PC-3 (cell line): ENCODE measurements around the gene TNK2. TPM values are rescaled to one million over a fixed set of nuclear protein-coding genes. Genes with fewer than 3 reads are reported as not detected.

Source experiments
- ATAC-seq: fragments of 200-7000 bp; cut with Tn5 transposase; 2 replicates; pipeline ENCODE4 v1.9.1; 2020; ENCODE audit warnings: mild to moderate bottlenecking, moderate library complexity
- BruUV-seq: library from RNA; stranded (reverse); fragments of 400-500 nt; replicated peaks from 2 replicates; lab custom pipeline; 2021; lab: Mats Ljungman, UMichigan
- CTCF ChIA-PET: fragments of 300-600 bp; sonication (Branson Sonifier 250); formaldehyde crosslinking; loops from one replicate; lab custom pipeline; 2022; ENCODE audit warnings: antibody characterized with exemption; lab: Charles Lee
- POLR2A ChIA-PET: fragments of 300-600 bp; sonication (Branson Sonifier 250); formaldehyde crosslinking; loops from one replicate; lab custom pipeline; 2022; ENCODE audit warnings: antibody characterized with exemption; ENCODE audit not compliant: unreplicated experiment; lab: Charles Lee
- DNase-seq: peaks from one replicate; pipeline ENCODE4 v3.0.0-alpha.2; 2015
- H2AFZ ChIP-seq: fragments of 300-600 bp; sonication (generic); 2 replicates; pipeline ENCODE4 v1.6.0; 2016; ENCODE audit warnings: antibody characterized with exemption, low read length
- H3F3A ChIP-seq: fragments of 300-600 bp; sonication (generic); one replicate; pipeline ENCODE4 v1.6.0; 2017; ENCODE audit warnings: antibody characterized with exemption, low read length, control low read depth, mild to moderate bottlenecking; ENCODE audit not compliant: unreplicated experiment
- H3K27ac ChIP-seq: fragments of 300-600 bp; sonication (generic); 2 replicates; pipeline ENCODE4 v1.5.1; 2016; ENCODE audit warnings: mild to moderate bottlenecking, low read length
- H3K27me3 ChIP-seq: fragments of 300-600 bp; sonication (generic); 2 replicates; pipeline ENCODE4 v1.6.1; 2016; ENCODE audit warnings: low read length, mixed read lengths
- H3K36me3 ChIP-seq: fragments of 300-600 bp; sonication (generic); 2 replicates; pipeline ENCODE4 v1.6.1; 2016; ENCODE audit warnings: low read depth, mixed run types, low read length, mixed read lengths
- H3K4me1 ChIP-seq: fragments of 300-600 bp; sonication (generic); 2 replicates; pipeline ENCODE4 v1.5.1; 2016; ENCODE audit warnings: low read length; ENCODE audit not compliant: insufficient read depth
- H3K4me2 ChIP-seq: fragments of 300-600 bp; sonication (generic); 2 replicates; pipeline ENCODE4 v1.6.0; 2016; ENCODE audit warnings: low read length
- H3K4me3 ChIP-seq: fragments of 300-600 bp; sonication (generic); 2 replicates; pipeline ENCODE4 v1.5.1; 2016; ENCODE audit warnings: mild to moderate bottlenecking, low read length, mixed read lengths
- H3K79me2 ChIP-seq: fragments of 300-600 bp; sonication (generic); 2 replicates; pipeline ENCODE4 v1.6.1; 2017; ENCODE audit warnings: low read length, mixed read lengths
- H3K9ac ChIP-seq: fragments of 300-600 bp; sonication (generic); 2 replicates; pipeline ENCODE4 v1.6.0; 2016; ENCODE audit warnings: mild to moderate bottlenecking, low read length
- H3K9me2 ChIP-seq: fragments of 300-600 bp; sonication (generic); replicated peaks from 2 replicates; pipeline ENCODE4 v1.6.1; 2016; ENCODE audit warnings: mixed run types, low read length, mixed read lengths
- H3K9me3 ChIP-seq: fragments of 300-600 bp; sonication (generic); 2 replicates; pipeline ENCODE4 v1.6.1; 2016; ENCODE audit warnings: low read length, mixed read lengths
- H4K20me1 ChIP-seq: fragments of 300-600 bp; sonication (generic); 2 replicates; pipeline ENCODE4 v1.6.1; 2016; ENCODE audit warnings: low read length, mixed read lengths
- CTCF ChIP-seq: fragments of 300-600 bp; sonication (generic); conservative IDR thresholded peaks from 2 replicates; pipeline ENCODE4 v1.5.1; 2017; ENCODE audit warnings: antibody characterized with exemption, low read depth, mild to moderate bottlenecking, low read length
- EZH2 ChIP-seq: fragments of 300-600 bp; sonication (generic); IDR thresholded peaks from one replicate; pipeline ENCODE4 v1.6.1; 2017; ENCODE audit warnings: antibody characterized with exemption, mild to moderate bottlenecking, low read length; ENCODE audit not compliant: unreplicated experiment
- EZH2phosphoT487 ChIP-seq: fragments of 300-600 bp; sonication (generic); IDR thresholded peaks from 2 replicates; pipeline ENCODE4 v1.6.1; 2018; ENCODE audit warnings: mild to moderate bottlenecking, antibody characterized with exemption, low read length, borderline replicate concordance
- intact Hi-C: fragments of 100-400 bp; cut with micrococcal nuclease; formaldehyde crosslinking; loops from 2 replicates; pipeline ENCODE4 v1.9.0; 2023
- total RNA-seq: library from RNA; depleted of rRNA; stranded (reverse); fragments of >200 nt; gene quantifications from 2 replicates; pipeline ENCODE4 v1.2.3, GENCODE V29; 2014

The TNK2 gene
- total RNA-seq, 1 experiment from 2014 or later: 49.3 TPM

- Histone ChIP-seq H3K4me2 (no peak overlapping the region), H2AFZ (no peak overlapping the region), H3K27me3 (no peaks in the 10 kb centered on the region), H3K9me2 (no peaks in the 10 kb centered on the region), H3K9ac (no peak overlapping the region), H3K36me3 (no peaks in the 10 kb centered on the region), H4K20me1 (no peaks in the 10 kb centered on the region), H3K9me3 (no peaks in the 10 kb centered on the region), H3K79me2 (no peaks in the 10 kb centered on the region), H3K4me1 (peaks cover 7% of the 10 kb centered on the region), H3K4me3 (no peak overlapping the region), H3F3A (no peaks in the 10 kb centered on the region), H3K27ac (no peak overlapping the region)
- DNase-seq (peak; percentile 55), ATAC-seq (peak; percentile 26)
- POLR2A ChIA-PET: no interaction called here
- BruUV-seq: no TSS peak
- TF ChIP-seq EZH2 (no peak), EZH2phosphoT487 (no peak), CTCF (no peak)
- intact Hi-C loops: no loop called here
- CTCF ChIA-PET: no interaction called here
Measured at GRCh38 chr3:195847055-195847950, 61.0 kb downstream of the TNK2 start.

- Histone ChIP-seq H3K9me2 (no peaks in the 10 kb centered on the region), H3F3A (no peaks in the 10 kb centered on the region), H3K4me2 (no peak overlapping the region), H3K27ac (no peak overlapping the region), H2AFZ (no peak overlapping the region), H3K27me3 (no peaks in the 10 kb centered on the region), H3K4me3 (no peak overlapping the region), H3K79me2 (no peaks in the 10 kb centered on the region), H3K4me1 (peaks cover 7% of the 10 kb centered on the region), H3K9ac (no peak overlapping the region), H4K20me1 (no peaks in the 10 kb centered on the region), H3K36me3 (no peaks in the 10 kb centered on the region), H3K9me3 (no peaks in the 10 kb centered on the region)
- CTCF ChIA-PET: no interaction called here
- BruUV-seq: no TSS peak
- ATAC-seq (no peak), DNase-seq (no peak)
- intact Hi-C loops: no loop called here
- no peak for TF ChIP-seq EZH2phosphoT487
- no peak for TF ChIP-seq EZH2
- TF ChIP-seq CTCF: no peak
- POLR2A ChIA-PET: no interaction called here
Measured at GRCh38 chr3:195845483-195845882, 62.9 kb downstream of the TNK2 start.

GRCh38 chr3:195844671-195845218 lies 63.6 kb downstream of the TNK2 start:
- H3K9me2 ChIP-seq: no peaks in the 10 kb centered on the region
- no peaks in the 10 kb centered on the region for H3K36me3 ChIP-seq
- BruUV-seq: no TSS peak
- no peak overlapping the region for H3K27ac ChIP-seq
- no peaks in the 10 kb centered on the region for H3K9me3 ChIP-seq
- no peaks in the 10 kb centered on the region for H4K20me1 ChIP-seq
- no peak overlapping the region for H2AFZ ChIP-seq
- TF ChIP-seq CTCF (no peak), EZH2 (no peak), EZH2phosphoT487 (no peak)
- ChIA-PET POLR2A (no interaction called here), CTCF (no interaction called here)
- no peaks in the 10 kb centered on the region for H3K27me3 ChIP-seq
- DNase-seq (no peak), ATAC-seq (no peak)
- H3F3A ChIP-seq: no peaks in the 10 kb centered on the region
- intact Hi-C loops: no loop called here
- no peak overlapping the region for H3K4me2 ChIP-seq
- H3K4me3 ChIP-seq: no peak overlapping the region
- H3K9ac ChIP-seq: no peak overlapping the region
- no peaks in the 10 kb centered on the region for H3K79me2 ChIP-seq
- H3K4me1 ChIP-seq: peaks cover 7% of the 10 kb centered on the region
